ENCODE data around the gene MTAP.

DNA sequence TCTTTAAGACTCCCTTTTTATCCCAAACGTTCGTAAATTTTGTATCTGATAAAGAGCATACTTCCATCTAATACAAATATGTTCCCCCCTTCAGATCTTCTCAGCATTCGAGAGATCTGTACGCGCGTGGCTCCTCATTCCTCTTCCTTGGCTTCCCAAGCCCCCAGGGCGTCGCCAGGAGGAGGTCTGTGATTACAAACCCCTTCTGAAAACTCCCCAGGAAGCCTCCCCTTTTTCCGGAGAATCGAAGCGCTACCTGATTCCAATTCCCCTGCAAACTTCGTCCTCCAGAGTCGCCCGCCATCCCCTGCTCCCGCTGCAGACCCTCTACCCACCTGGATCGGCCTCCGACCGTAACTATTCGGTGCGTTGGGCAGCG is 171.9 kb downstream of the MTAP start:
- no peak for TF ChIP-seq POLR2AphosphoS5 (IDR thresholded peaks at IDR 0.05)
- TF ChIP-seq, protein P1, sequence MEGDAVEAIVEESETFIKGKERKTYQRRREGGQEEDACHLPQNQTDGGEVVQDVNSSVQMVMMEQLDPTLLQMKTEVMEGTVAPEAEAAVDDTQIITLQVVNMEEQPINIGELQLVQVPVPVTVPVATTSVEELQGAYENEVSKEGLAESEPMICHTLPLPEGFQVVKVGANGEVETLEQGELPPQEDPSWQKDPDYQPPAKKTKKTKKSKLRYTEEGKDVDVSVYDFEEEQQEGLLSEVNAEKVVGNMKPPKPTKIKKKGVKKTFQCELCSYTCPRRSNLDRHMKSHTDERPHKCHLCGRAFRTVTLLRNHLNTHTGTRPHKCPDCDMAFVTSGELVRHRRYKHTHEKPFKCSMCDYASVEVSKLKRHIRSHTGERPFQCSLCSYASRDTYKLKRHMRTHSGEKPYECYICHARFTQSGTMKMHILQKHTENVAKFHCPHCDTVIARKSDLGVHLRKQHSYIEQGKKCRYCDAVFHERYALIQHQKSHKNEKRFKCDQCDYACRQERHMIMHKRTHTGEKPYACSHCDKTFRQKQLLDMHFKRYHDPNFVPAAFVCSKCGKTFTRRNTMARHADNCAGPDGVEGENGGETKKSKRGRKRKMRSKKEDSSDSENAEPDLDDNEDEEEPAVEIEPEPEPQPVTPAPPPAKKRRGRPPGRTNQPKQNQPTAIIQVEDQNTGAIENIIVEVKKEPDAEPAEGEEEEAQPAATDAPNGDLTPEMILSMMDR (IDR thresholded peaks at IDR 0.05) = no peak
